ENCODE data around the gene SPTBN1. TPM values are rescaled to one million over a fixed set of nuclear protein-coding genes. Genes with fewer than 3 reads are reported as not detected.

The SPTBN1 gene
- total RNA-seq, 3 donors from 2014 or later (not counting 1 experiment from before 2014, with no cell fraction given): 65.7 to 142 (median 68.3) TPM

DNA sequence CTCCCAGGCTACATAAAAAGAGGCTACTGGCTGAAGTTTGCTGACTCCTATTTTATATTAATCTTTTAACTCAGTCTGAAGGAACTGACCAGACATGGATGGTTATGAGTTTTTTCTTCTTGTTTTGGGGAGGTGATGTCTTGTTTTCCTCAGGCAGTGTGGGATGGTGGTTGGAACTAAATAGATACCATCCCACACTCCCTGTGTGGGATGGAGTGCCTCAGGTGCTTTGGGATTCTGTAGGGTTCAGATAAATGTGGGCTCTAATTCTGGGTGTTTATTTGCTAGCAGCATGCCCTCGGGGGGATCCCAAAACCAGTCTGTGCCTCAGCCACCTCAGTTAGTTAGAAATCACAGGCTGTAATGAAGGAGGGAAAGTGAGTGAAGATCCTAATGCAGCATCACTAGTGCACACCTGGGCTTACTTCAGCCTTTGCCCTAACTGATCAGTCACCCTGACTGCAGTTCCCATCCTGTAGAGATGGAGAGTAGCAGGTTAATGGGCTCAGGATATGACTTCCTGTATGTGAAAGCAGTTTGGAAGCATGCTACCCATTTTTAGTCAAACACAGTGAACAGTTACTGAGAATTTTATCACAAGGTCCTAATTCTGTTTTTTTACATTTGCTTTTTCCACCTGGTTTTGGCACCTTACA is 132.2 kb downstream of the SPTBN1 start:
- 67% methylated on average over 1 of the region's 1 CpG for WGBS (ENCODE audit: insufficient coverage)
- DNase-seq: no peak
- Mint-ChIP-seq H3K9me3 (no peaks in the 10 kb centered on the region), H3K4me3 (peak overlapping the region; percentile 61), H3K36me3 (no peaks in the 10 kb centered on the region), H3K27me3 (ENCODE audit: low read depth in 2 of 2) (peaks cover 0 to 7% of the 10 kb centered on the region in 2 donors), H3K4me1 (peaks cover 61 to 64% of the 10 kb centered on the region in 2 donors), H3K27ac (peak overlapping the region; percentile 16 to 72)
- Histone ChIP-seq H3K4me1 (ENCODE audit: control insufficient read depth, insufficient read depth, low read length) (peaks cover 40% of the 10 kb centered on the region), H3K27me3 (ENCODE audit: control insufficient read depth, insufficient read depth, low read length) (no peaks in the 10 kb centered on the region), H3K27ac (ENCODE audit: low read length) (peak overlapping the region; percentile 3), H3K9me3 (ENCODE audit: control insufficient read depth, insufficient read depth, low read length) (no peaks in the 10 kb centered on the region), H3K4me3 (ENCODE audit: low read length) (no peak overlapping the region), H3K36me3 (ENCODE audit: control insufficient read depth, insufficient read depth, low read length) (peaks cover 2% of the 10 kb centered on the region)
- intact Hi-C loops (cut with micrococcal nuclease): no loop called here
- no peak for ATAC-seq
- TF ChIP-seq, protein P1, sequence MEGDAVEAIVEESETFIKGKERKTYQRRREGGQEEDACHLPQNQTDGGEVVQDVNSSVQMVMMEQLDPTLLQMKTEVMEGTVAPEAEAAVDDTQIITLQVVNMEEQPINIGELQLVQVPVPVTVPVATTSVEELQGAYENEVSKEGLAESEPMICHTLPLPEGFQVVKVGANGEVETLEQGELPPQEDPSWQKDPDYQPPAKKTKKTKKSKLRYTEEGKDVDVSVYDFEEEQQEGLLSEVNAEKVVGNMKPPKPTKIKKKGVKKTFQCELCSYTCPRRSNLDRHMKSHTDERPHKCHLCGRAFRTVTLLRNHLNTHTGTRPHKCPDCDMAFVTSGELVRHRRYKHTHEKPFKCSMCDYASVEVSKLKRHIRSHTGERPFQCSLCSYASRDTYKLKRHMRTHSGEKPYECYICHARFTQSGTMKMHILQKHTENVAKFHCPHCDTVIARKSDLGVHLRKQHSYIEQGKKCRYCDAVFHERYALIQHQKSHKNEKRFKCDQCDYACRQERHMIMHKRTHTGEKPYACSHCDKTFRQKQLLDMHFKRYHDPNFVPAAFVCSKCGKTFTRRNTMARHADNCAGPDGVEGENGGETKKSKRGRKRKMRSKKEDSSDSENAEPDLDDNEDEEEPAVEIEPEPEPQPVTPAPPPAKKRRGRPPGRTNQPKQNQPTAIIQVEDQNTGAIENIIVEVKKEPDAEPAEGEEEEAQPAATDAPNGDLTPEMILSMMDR (IDR thresholded peaks at IDR 0.05): no peak

DNA sequence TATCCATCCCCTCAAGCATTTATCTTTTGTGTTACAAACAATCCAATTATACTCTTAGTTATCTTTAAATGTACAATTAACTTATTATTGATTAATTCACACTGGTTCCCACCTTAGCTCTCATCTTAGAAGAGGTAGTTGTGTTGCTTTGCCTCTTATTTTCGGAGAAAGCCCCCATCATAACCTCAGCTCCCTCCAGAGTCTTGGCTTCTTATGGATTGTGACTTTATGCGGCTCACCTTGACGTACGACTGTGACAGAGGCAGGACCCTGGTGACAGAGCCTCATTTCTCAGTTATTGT is 132.9 kb downstream of the SPTBN1 start:
- Mint-ChIP-seq H3K27me3 (ENCODE audit: low read depth in 2 of 2) (peaks cover 0 to 7% of the 10 kb centered on the region in 2 donors), H3K4me3 (peak overlapping the region; percentile 42), H3K27ac (peak overlapping the region; percentile 27 to 72), H3K9me3 (no peaks in the 10 kb centered on the region), H3K36me3 (no peaks in the 10 kb centered on the region), H3K4me1 (peaks cover 61 to 62% of the 10 kb centered on the region in 2 donors)
- peaks cover 41% of the 10 kb centered on the region for H3K4me1 ChIP-seq (ENCODE audit: control insufficient read depth, insufficient read depth, low read length)
- H3K27me3 ChIP-seq (ENCODE audit: control insufficient read depth, insufficient read depth, low read length): no peaks in the 10 kb centered on the region
- 85% methylated on average over 4 of the region's 4 CpGs for WGBS (ENCODE audit: insufficient coverage)
- intact Hi-C loops (cut with micrococcal nuclease): no loop called here
- peaks cover 2% of the 10 kb centered on the region for H3K36me3 ChIP-seq (ENCODE audit: control insufficient read depth, insufficient read depth, low read length)
- no peak for DNase-seq
- H3K9me3 ChIP-seq (ENCODE audit: control insufficient read depth, insufficient read depth, low read length): no peaks in the 10 kb centered on the region
- no peak overlapping the region for H3K4me3 ChIP-seq (ENCODE audit: low read length)
- TF ChIP-seq, protein P1 (IDR thresholded peaks at IDR 0.05): no peak
- no peak for ATAC-seq
- H3K27ac ChIP-seq (ENCODE audit: low read length): peak overlapping the region; percentile 49

DNA sequence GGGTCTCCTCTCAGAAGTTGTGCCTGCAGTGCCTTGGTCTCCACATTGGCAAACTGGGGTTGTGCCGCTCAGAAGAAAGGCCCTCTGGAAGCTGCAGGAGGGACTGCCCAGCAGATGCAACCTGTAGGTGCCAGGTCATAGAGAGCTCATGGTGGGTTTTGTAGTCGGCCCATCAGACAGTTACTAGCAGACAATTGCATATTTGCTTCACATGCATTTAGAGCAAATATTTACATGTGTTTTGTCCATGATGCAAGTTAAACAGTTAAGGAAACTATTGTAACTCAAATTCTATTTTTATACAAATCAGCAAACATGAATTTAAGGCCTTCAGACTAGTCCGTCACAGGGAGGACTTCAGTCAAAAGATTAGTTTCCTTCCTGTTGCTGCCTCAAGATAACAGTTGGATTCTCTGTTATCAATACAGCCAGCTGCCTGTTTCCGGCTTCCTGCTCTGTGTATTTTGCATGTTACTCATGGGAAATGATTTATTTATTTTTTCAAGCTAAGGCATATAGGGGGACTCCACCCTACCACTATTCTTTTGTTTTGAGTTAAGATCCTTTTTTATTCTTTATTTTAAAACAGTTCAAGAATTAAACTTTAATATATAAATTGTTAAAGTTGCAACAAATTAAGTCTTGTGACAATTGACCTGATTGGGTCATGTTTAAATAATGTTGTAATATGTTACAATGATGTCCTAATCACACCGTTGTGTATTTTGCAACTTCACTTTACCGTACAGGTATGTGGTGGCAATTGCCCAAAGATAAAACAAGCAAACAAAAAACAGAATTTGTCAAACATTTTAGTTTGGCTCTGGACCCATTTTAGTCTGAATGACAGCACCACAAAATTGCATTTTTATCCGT is 133.5 kb downstream of the SPTBN1 start:
- H3K27ac ChIP-seq (ENCODE audit: low read length): peak overlapping the region; percentile 49
- peak in 1 of 2 donors; percentile 68 for DNase-seq
- Mint-ChIP-seq H3K4me3 (peak overlapping the region; percentile 42), H3K4me1 (peaks cover 57 to 62% of the 10 kb centered on the region in 2 donors), H3K9me3 (no peaks in the 10 kb centered on the region), H3K27ac (peak overlapping the region; percentile 27 to 72), H3K27me3 (ENCODE audit: low read depth in 2 of 2) (peaks cover 0 to 7% of the 10 kb centered on the region in 2 donors), H3K36me3 (no peaks in the 10 kb centered on the region)
- peak; percentile 48 to 75 (median 51) for ATAC-seq
- H3K4me1 ChIP-seq (ENCODE audit: control insufficient read depth, insufficient read depth, low read length): peaks cover 38% of the 10 kb centered on the region
- no peaks in the 10 kb centered on the region for H3K9me3 ChIP-seq (ENCODE audit: control insufficient read depth, insufficient read depth, low read length)
- H3K4me3 ChIP-seq (ENCODE audit: low read length): no peak overlapping the region
- intact Hi-C loops (cut with micrococcal nuclease): no loop called here
- H3K36me3 ChIP-seq (ENCODE audit: control insufficient read depth, insufficient read depth, low read length): peaks cover 2% of the 10 kb centered on the region
- TF ChIP-seq, protein P1 (IDR thresholded peaks at IDR 0.05): no peak
- H3K27me3 ChIP-seq (ENCODE audit: control insufficient read depth, insufficient read depth, low read length): no peaks in the 10 kb centered on the region
- WGBS (ENCODE audit: insufficient coverage): 36% methylated on average over 6 of the region's 7 CpGs

Measured in natural killer cell (primary cell).